Measurements from ENCODE around the gene CACNA2D2. TPM values are rescaled to one million over a fixed set of nuclear protein-coding genes. Genes with fewer than 3 reads are reported as not detected.
A peak's percentile ranks its signal among the peaks of the same experiment; 100 is the strongest.

The CACNA2D2 gene
- total RNA-seq, 1 donor from 2014 or later: 5.0 TPM

DNA sequence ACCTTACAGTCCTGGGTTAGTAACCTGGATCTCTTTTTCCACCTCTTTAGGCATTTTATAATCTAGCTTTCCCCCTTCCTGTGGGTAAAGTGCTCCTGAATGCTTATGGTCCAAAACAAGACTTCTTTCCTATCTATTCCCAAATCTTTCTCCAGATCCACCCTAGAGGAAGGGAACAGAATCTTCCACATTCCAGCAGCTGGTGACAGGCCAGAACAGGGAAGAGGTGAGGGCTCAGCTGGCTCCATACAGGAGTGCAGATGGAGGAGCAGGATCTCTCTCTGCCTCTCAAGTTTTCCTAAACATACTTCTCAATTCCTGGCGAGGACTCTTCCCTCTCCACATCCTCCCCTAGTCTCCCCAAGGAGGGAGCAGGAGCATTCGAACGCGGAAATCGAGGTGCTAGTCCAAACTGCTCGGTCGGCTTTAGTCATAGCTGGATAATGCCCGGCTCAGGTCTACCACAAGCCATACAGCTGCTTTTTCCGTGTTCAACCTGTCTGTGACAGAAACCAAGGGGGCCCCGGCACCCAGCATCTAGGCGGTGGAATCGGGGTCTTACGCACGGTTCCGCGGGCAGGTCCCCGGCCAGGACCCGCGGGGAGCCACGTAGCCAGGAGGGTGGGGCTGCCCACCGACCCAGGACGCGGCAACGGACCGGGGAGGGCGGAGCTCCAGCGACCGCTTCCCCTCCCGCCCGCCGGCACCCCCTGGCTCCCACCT lies 166.8 kb downstream of the CACNA2D2 start:
- H3K27ac Mint-ChIP-seq (ENCODE audit: unreplicated experiment): peak overlapping the region; percentile 98
- no peak for DNase-seq
- H3K9me3 Mint-ChIP-seq (ENCODE audit: unreplicated experiment): peaks cover 21% of the 10 kb centered on the region
- peaks cover 29% of the 10 kb centered on the region for H3K4me1 Mint-ChIP-seq (ENCODE audit: low read depth, unreplicated experiment)
- H3K36me3 Mint-ChIP-seq (ENCODE audit: unreplicated experiment): peaks cover 4% of the 10 kb centered on the region
- peaks cover 26% of the 10 kb centered on the region for H3K27me3 Mint-ChIP-seq (ENCODE audit: unreplicated experiment)
- H3K4me3 Mint-ChIP-seq (ENCODE audit: unreplicated experiment): peak overlapping the region; percentile 100
- TF ChIP-seq, protein P1, sequence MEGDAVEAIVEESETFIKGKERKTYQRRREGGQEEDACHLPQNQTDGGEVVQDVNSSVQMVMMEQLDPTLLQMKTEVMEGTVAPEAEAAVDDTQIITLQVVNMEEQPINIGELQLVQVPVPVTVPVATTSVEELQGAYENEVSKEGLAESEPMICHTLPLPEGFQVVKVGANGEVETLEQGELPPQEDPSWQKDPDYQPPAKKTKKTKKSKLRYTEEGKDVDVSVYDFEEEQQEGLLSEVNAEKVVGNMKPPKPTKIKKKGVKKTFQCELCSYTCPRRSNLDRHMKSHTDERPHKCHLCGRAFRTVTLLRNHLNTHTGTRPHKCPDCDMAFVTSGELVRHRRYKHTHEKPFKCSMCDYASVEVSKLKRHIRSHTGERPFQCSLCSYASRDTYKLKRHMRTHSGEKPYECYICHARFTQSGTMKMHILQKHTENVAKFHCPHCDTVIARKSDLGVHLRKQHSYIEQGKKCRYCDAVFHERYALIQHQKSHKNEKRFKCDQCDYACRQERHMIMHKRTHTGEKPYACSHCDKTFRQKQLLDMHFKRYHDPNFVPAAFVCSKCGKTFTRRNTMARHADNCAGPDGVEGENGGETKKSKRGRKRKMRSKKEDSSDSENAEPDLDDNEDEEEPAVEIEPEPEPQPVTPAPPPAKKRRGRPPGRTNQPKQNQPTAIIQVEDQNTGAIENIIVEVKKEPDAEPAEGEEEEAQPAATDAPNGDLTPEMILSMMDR (IDR thresholded peaks at IDR 0.05; ENCODE audit: partially characterized antibody, unreplicated experiment): no peak

DNA sequence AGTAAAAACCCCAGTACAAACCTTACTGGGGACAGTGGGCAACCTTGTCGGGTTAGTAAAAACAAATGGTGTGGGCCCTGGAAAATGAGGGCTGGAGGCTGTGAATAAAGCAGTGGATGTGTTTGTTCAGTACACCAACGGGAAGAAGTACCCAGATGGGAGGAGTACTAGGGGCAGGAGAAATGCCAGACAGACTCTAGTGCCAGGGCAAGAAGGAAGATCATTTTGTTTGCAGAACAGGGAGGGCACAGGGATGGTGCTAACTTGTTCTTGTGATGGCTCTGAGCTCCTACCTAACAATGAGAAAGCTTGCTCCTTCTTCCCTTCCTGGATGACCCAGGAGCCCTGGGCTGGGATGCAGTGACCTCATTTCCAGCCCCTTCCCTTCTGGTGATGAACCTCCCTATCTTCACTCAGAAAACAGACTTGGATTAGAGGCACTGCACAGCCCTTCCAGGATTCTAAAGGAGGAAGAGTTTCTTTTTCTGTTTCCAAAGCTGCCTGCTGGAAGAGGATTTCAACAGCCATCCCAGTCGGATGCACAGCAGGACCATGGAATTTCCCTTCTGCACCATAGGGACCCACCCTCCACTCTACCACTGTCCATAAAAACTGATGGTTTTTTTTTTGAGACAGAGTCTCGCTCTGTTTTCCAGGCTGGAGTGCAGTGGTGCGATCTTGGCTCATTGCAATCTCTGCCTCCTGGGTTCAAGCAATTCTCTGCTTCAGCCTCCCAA lies 168.9 kb downstream of the CACNA2D2 start:
- peaks cover 16% of the 10 kb centered on the region for H3K27me3 Mint-ChIP-seq (ENCODE audit: unreplicated experiment)
- H3K4me3 Mint-ChIP-seq (ENCODE audit: unreplicated experiment): peak overlapping the region; percentile 76
- peak overlapping the region; percentile 82 for H3K27ac Mint-ChIP-seq (ENCODE audit: unreplicated experiment)
- peaks cover under 1% of the 10 kb centered on the region for H3K36me3 Mint-ChIP-seq (ENCODE audit: unreplicated experiment)
- no peak for DNase-seq
- H3K4me1 Mint-ChIP-seq (ENCODE audit: low read depth, unreplicated experiment): peaks cover 26% of the 10 kb centered on the region
- peaks cover 17% of the 10 kb centered on the region for H3K9me3 Mint-ChIP-seq (ENCODE audit: unreplicated experiment)
- TF ChIP-seq, protein P1 (IDR thresholded peaks at IDR 0.05; ENCODE audit: partially characterized antibody, unreplicated experiment): no peak

DNA sequence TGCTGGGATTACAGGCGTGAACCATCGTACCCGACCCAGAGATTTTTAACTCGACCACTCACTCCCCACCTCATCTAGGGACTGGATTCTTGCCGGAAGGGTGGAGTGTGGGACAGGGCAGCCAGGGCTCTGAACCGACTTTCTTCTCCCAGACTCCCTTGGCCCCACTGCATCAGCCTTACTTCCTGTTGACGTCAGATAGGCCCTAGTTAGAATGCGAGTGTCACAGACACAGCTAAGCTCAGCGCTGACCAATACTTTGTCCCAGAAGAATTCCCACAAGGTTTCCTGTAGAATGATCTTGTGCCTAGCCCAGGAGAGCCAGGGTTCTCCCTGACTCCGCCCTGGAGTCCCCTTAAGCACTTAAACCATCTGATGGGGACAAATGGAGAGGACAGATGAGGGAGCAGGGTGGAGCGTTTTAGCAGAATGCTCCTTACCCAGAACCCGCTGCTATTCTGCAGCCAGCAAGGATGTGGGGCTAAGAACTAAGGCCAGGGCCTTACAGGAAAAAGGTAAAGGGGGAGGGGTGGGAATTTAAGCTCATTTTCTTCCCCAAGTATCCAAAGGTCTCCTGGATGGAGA lies 169.6 kb downstream of the CACNA2D2 start:
- H3K4me3 Mint-ChIP-seq (ENCODE audit: unreplicated experiment): peak overlapping the region; percentile 76
- H3K36me3 Mint-ChIP-seq (ENCODE audit: unreplicated experiment): no peaks in the 10 kb centered on the region
- DNase-seq: no peak
- peaks cover 12% of the 10 kb centered on the region for H3K27me3 Mint-ChIP-seq (ENCODE audit: unreplicated experiment)
- peaks cover 15% of the 10 kb centered on the region for H3K9me3 Mint-ChIP-seq (ENCODE audit: unreplicated experiment)
- H3K4me1 Mint-ChIP-seq (ENCODE audit: low read depth, unreplicated experiment): peaks cover 22% of the 10 kb centered on the region
- H3K27ac Mint-ChIP-seq (ENCODE audit: unreplicated experiment): peak overlapping the region; percentile 82
- TF ChIP-seq, protein P1 (IDR thresholded peaks at IDR 0.05; ENCODE audit: partially characterized antibody, unreplicated experiment): no peak

DNA sequence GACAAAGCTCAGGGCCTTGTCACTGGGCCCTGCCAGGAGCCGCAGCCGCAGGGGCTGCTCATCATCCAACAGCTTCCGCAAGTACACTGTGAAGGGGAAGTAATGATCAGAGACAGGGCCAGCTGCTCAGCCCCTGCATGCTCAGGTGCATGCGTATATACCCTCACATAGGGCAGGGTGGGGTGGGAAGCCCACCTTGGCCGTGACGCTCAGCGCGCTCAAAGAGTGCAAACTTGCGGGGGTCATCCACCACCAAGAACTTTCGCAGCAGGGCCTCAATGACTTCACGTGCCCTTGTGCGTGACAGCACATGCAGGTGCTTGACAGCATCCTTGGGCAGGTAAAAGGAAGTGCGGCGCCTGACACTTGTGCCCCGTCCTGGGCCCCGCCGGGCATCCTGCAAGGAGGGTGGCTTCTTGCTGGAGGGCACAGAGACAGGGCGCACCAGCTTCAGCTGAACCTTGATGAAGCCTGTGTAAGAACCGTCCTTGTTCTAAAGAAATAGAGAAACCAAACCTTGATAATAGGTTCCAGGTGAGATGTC lies 172.0 kb downstream of the CACNA2D2 start:
- DNase-seq: no peak
- H3K4me1 Mint-ChIP-seq (ENCODE audit: low read depth, unreplicated experiment): peaks cover 16% of the 10 kb centered on the region
- H3K4me3 Mint-ChIP-seq (ENCODE audit: unreplicated experiment): no peak overlapping the region
- peaks cover 4% of the 10 kb centered on the region for H3K27me3 Mint-ChIP-seq (ENCODE audit: unreplicated experiment)
- peaks cover 6% of the 10 kb centered on the region for H3K9me3 Mint-ChIP-seq (ENCODE audit: unreplicated experiment)
- H3K27ac Mint-ChIP-seq (ENCODE audit: unreplicated experiment): no peak overlapping the region
- TF ChIP-seq, protein P1 (IDR thresholded peaks at IDR 0.05; ENCODE audit: partially characterized antibody, unreplicated experiment): no peak
- no peaks in the 10 kb centered on the region for H3K36me3 Mint-ChIP-seq (ENCODE audit: unreplicated experiment)

All from glutamatergic neuron (in vitro differentiated cells).